HCT116 (cell line): ENCODE results near the gene EIF5AL1.

Experiments
- POLR2A ChIP-seq: IDR thresholded peaks from 2 replicates; pipeline ENCODE4 v1.7.0; 2011; ENCODE audit warnings: borderline replicate concordance; ENCODE audit not compliant: insufficient read depth, insufficient read length; ENCODE audit errors: extremely low read depth
- SIN3A ChIP-seq: IDR thresholded peaks from 2 replicates; pipeline ENCODE4 v1.6.1; 2012; ENCODE audit warnings: low read depth
- TF ChIP-seq, protein P1 (sequence below), 3 experiments: fragments of 200-600 bp in 1 of 3; sonication (generic) in 1 of 3; IDR thresholded peaks in 2 of 3; conservative IDR thresholded peaks in 1 of 3; 2 replicates each; pipeline ENCODE4 v1.5.1; 2012 to 2017; ENCODE audit warnings: low read depth in 2 of 3, low read length in 2 of 3, antibody characterized with exemption in 1 of 3, borderline replicate concordance in 1 of 3, control low read depth in 1 of 3, mild to moderate bottlenecking in 1 of 3, mixed read lengths in 1 of 3, mixed run types in 1 of 3, moderate library complexity in 1 of 3; ENCODE audit not compliant: insufficient read depth in 1 of 3
- TF ChIP-seq, protein P2 (sequence below): IDR thresholded peaks from 2 replicates; pipeline ENCODE4 v1.6.1; 2012; ENCODE audit warnings: low read depth

DNA sequence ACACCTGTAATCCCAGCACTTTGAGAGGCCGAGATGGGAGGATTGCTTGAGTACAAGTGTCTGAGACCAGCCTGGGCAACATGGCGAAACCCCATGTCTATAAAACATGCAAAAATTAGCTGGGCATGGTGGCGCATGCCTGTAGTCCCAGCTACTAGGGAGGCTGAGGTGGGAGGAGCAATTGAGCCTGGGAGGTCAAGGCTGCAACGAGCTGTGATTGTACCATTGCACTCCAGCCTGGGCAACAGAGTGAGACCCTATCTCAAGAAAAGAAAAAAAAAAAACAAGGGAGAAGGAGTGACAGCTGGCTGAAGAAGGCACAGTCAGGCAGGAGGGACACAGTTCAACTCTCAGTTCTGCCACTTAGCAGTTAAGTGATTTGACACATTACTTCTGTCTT lies 40.6 kb upstream of the EIF5AL1 start:
- no peak for TF ChIP-seq SIN3A
- TF ChIP-seq, protein P1, sequence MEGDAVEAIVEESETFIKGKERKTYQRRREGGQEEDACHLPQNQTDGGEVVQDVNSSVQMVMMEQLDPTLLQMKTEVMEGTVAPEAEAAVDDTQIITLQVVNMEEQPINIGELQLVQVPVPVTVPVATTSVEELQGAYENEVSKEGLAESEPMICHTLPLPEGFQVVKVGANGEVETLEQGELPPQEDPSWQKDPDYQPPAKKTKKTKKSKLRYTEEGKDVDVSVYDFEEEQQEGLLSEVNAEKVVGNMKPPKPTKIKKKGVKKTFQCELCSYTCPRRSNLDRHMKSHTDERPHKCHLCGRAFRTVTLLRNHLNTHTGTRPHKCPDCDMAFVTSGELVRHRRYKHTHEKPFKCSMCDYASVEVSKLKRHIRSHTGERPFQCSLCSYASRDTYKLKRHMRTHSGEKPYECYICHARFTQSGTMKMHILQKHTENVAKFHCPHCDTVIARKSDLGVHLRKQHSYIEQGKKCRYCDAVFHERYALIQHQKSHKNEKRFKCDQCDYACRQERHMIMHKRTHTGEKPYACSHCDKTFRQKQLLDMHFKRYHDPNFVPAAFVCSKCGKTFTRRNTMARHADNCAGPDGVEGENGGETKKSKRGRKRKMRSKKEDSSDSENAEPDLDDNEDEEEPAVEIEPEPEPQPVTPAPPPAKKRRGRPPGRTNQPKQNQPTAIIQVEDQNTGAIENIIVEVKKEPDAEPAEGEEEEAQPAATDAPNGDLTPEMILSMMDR (IDR thresholded peaks at IDR 0.05 in 2 of 3, conservative IDR thresholded peaks at IDR 0.05 in 1 of 3; ENCODE audit: borderline replicate concordance in 1 of 3, insufficient read depth in 1 of 3, low read depth in 2 of 3, low read length in 2 of 3), result no peak
- no peak for TF ChIP-seq POLR2A
- TF ChIP-seq, protein P2, sequence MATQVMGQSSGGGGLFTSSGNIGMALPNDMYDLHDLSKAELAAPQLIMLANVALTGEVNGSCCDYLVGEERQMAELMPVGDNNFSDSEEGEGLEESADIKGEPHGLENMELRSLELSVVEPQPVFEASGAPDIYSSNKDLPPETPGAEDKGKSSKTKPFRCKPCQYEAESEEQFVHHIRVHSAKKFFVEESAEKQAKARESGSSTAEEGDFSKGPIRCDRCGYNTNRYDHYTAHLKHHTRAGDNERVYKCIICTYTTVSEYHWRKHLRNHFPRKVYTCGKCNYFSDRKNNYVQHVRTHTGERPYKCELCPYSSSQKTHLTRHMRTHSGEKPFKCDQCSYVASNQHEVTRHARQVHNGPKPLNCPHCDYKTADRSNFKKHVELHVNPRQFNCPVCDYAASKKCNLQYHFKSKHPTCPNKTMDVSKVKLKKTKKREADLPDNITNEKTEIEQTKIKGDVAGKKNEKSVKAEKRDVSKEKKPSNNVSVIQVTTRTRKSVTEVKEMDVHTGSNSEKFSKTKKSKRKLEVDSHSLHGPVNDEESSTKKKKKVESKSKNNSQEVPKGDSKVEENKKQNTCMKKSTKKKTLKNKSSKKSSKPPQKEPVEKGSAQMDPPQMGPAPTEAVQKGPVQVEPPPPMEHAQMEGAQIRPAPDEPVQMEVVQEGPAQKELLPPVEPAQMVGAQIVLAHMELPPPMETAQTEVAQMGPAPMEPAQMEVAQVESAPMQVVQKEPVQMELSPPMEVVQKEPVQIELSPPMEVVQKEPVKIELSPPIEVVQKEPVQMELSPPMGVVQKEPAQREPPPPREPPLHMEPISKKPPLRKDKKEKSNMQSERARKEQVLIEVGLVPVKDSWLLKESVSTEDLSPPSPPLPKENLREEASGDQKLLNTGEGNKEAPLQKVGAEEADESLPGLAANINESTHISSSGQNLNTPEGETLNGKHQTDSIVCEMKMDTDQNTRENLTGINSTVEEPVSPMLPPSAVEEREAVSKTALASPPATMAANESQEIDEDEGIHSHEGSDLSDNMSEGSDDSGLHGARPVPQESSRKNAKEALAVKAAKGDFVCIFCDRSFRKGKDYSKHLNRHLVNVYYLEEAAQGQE, result no peak
